CD14-positive monocyte (primary cell): ENCODE data around the gene RPL38. TPM values are rescaled to one million over a fixed set of nuclear protein-coding genes. Genes with fewer than 3 reads are reported as not detected.

Experiments
- DNase-seq, 3 donors: peaks; one replicate each; pipeline ENCODE4 v3.0.0-alpha.2; 2011 to 2022
- H2AFZ ChIP-seq: 2 replicates; pipeline ENCODE4 v1.6.0; 2012; ENCODE audit warnings: mild to moderate bottlenecking, low read depth, low read length, inconsistent platforms; ENCODE audit not compliant: insufficient read depth, poor library complexity, severe bottlenecking
- H3K27ac ChIP-seq, 2 donors: 1 replicate in 1 of 2; 2 replicates in 1 of 2; pipeline ENCODE4 v1.5.1; 2012 to 2013; ENCODE audit warnings: low read length in 2 of 2, control low read depth in 1 of 2, inconsistent platforms in 1 of 2, low read depth in 1 of 2, mild to moderate bottlenecking in 1 of 2
- H3K27me3 ChIP-seq, 2 donors: one replicate each; pipeline versions ENCODE4 v1.6.0 to v1.6.1; 2011 to 2013; ENCODE audit warnings: low read length in 2 of 2; ENCODE audit not compliant: control insufficient read depth in 2 of 2, insufficient read depth in 2 of 2
- H3K36me3 ChIP-seq, 2 donors: replicated peaks in 1 of 2; 1 replicate in 1 of 2; 2 replicates in 1 of 2; pipeline versions ENCODE4 v1.5.1 to v1.6.1; 2012 to 2013; ENCODE audit warnings: low read length in 2 of 2, control low read depth in 1 of 2, inconsistent platforms in 1 of 2, mild to moderate bottlenecking in 1 of 2; ENCODE audit not compliant: insufficient read depth in 2 of 2, control insufficient read depth in 1 of 2
- H3K4me1 ChIP-seq, 2 donors: 1 replicate in 1 of 2; 2 replicates in 1 of 2; pipeline versions ENCODE4 v1.5.1 to v1.6.1; 2012 to 2013; ENCODE audit warnings: low read length in 2 of 2, control low read depth in 1 of 2, inconsistent platforms in 1 of 2, mild to moderate bottlenecking in 1 of 2, moderate library complexity in 1 of 2; ENCODE audit not compliant: insufficient read depth in 2 of 2, control insufficient read depth in 1 of 2
- H3K4me2 ChIP-seq: replicated peaks from 2 replicates; pipeline ENCODE3; 2012; ENCODE audit warnings: low read length, moderate library complexity, mild to moderate bottlenecking; ENCODE audit not compliant: poor library complexity, severe bottlenecking; ENCODE audit errors: extremely low read depth
- H3K4me3 ChIP-seq, 3 experiments: fragments of 200-600 bp in 1 of 3; sonication (generic) in 1 of 3; replicated peaks in 1 of 3; 1 replicate in 2 of 3; 2 replicates in 1 of 3; pipeline ENCODE4 v1.5.1; 2011 to 2013; ENCODE audit warnings: low read length in 3 of 3, mild to moderate bottlenecking in 3 of 3, control low read depth in 2 of 3, low read depth in 2 of 3, inconsistent platforms in 1 of 3, moderate library complexity in 1 of 3
- H3K79me2 ChIP-seq: 2 replicates; pipeline ENCODE4 v1.6.0; 2012; ENCODE audit warnings: mild to moderate bottlenecking, control low read depth, inconsistent platforms, low read length, moderate library complexity; ENCODE audit not compliant: insufficient read depth
- H3K9ac ChIP-seq: 2 replicates; pipeline ENCODE4 v1.6.0; 2017; ENCODE audit warnings: low read length, mild to moderate bottlenecking; ENCODE audit not compliant: insufficient read depth, poor library complexity, severe bottlenecking
- H3K9me3 ChIP-seq, 2 donors: replicated peaks in 1 of 2; 1 replicate in 1 of 2; 2 replicates in 1 of 2; pipeline versions ENCODE4 v1.5.1 to v1.6.1; 2012 to 2013; ENCODE audit warnings: low read length in 2 of 2, control low read depth in 1 of 2; ENCODE audit not compliant: control insufficient read depth in 1 of 2, insufficient read depth in 1 of 2
- H4K20me1 ChIP-seq: 2 replicates; pipeline ENCODE4 v1.6.0; 2012; ENCODE audit warnings: mild to moderate bottlenecking, low read length, control low read depth, moderate library complexity; ENCODE audit not compliant: insufficient read depth
- H3K27ac Mint-ChIP-seq, 7 donors: one replicate each; pipeline ENCODE4 v1.8.0; 2020; ENCODE audit warnings: mild to moderate bottlenecking in 7 of 7, mixed read lengths in 7 of 7, moderate library complexity in 6 of 7, inconsistent platforms in 2 of 7
- H3K27me3 Mint-ChIP-seq, 3 donors: one replicate each; pipeline ENCODE4 v1.8.0; 2021 to 2022; ENCODE audit warnings: low read depth in 3 of 3, mild to moderate bottlenecking in 3 of 3, mixed read lengths in 3 of 3, moderate library complexity in 3 of 3, inconsistent platforms in 1 of 3
- H3K36me3 Mint-ChIP-seq, 2 donors: one replicate each; pipeline ENCODE4 v1.8.0; 2020; ENCODE audit warnings: mixed read lengths in 2 of 2, inconsistent platforms in 1 of 2, mild to moderate bottlenecking in 1 of 2
- H3K4me1 Mint-ChIP-seq: one replicate; pipeline ENCODE4 v1.8.0; 2020; ENCODE audit warnings: mild to moderate bottlenecking, mixed read lengths
- H3K4me3 Mint-ChIP-seq, 2 donors: one replicate each; pipeline ENCODE4 v1.8.0; 2020; ENCODE audit warnings: mild to moderate bottlenecking in 2 of 2, mixed read lengths in 2 of 2, moderate library complexity in 1 of 2
- H3K9me3 Mint-ChIP-seq, 7 donors: one replicate each; pipeline ENCODE4 v1.8.0; 2020 to 2022; ENCODE audit warnings: mixed read lengths in 7 of 7, mild to moderate bottlenecking in 6 of 7, moderate library complexity in 6 of 7, inconsistent platforms in 2 of 7
- CTCF ChIP-seq: fragments of 200-600 bp; IDR thresholded peaks from one replicate; pipeline ENCODE4 v1.8.0; 2022; ENCODE audit warnings: antibody characterized with exemption, mild to moderate bottlenecking
- WGBS: methylation state at CpG from one replicate; pipeline ENCODE4 v1.1.5; 2013; ENCODE audit warnings: missing lambda C conversion rate; ENCODE audit not compliant: insufficient coverage; 5-methylcytosine and 5-hydroxymethylcytosine counted together
- intact Hi-C, 2 donors: fragments of 100-400 bp; cut with micrococcal nuclease; formaldehyde crosslinking; loops; one replicate each; pipeline versions ENCODE4 v1.15.0 to v1.15.1; 2023
- polyA plus RNA-seq, 3 donors: library from polyadenylated mRNA; depleted of rRNA in 1 of 3; unstranded in 2 of 3; stranded (reverse) in 1 of 3; fragments of 300-500 nt in 2 of 3; fragments of >200 nt in 1 of 3; fragmentation: Illumina TruSeq in 2 of 3; gene quantifications; 1 replicate in 2 of 3; 2 replicates in 1 of 3; pipeline ENCODE4 v1.2.3, GENCODE V29; 2012 to 2021

Gene RPL38
- polyA plus RNA-seq, 3 donors: 379 to 1,070 (median 919) TPM

- H3K4me3 Mint-ChIP-seq: no peak overlapping the region
- intact Hi-C loops: no loop called here
These were observed 24.0 kb downstream of the RPL38 start for GRCh38 chr17:74227271-74228080.

More at GRCh38 chr17:74227271-74228080, 24.0 kb downstream of the RPL38 start:
- Mint-ChIP-seq H3K9me3 (peaks cover 0 to 2% (median 0%) of the 10 kb centered on the region in 7 donors), H3K27me3 (peaks cover 0 to 3% (median 0%) of the 10 kb centered on the region in 3 donors), H3K36me3 (peaks cover 84 to 97% of the 10 kb centered on the region in 2 donors), H3K4me1 (peaks cover 10% of the 10 kb centered on the region), H3K27ac (no peak overlapping the region)
- no peaks in the 10 kb centered on the region for H3K27me3 ChIP-seq
- DNase-seq: no peak
- WGBS: 20% methylated on average over 1 of the region's 10 CpGs
- H2AFZ ChIP-seq: no peak overlapping the region
- H3K9ac ChIP-seq: no peak overlapping the region
- no peak overlapping the region for H3K4me3 ChIP-seq
- H3K4me1 ChIP-seq: peaks cover 4 to 6% of the 10 kb centered on the region in 2 donors
- no peaks in the 10 kb centered on the region for H3K79me2 ChIP-seq
- no peaks in the 10 kb centered on the region for H3K9me3 ChIP-seq
- H4K20me1 ChIP-seq: peaks cover 45% of the 10 kb centered on the region
- peaks cover 63 to 91% of the 10 kb centered on the region in 2 donors for H3K36me3 ChIP-seq
- H3K27ac ChIP-seq: no peak overlapping the region
- no peak for TF ChIP-seq CTCF
- no peak overlapping the region for H3K4me2 ChIP-seq
